HepG2 (cell line): ENCODE data around the gene GPR25. TPM values are rescaled to one million over a fixed set of nuclear protein-coding genes. Genes with fewer than 3 reads are reported as not detected.

Experiments used
- ATAC-seq: fragments of 200-7000 bp; cut with Tn5 transposase; 3 replicates; pipeline ENCODE4 v1.9.1; 2020; ENCODE audit warnings: mild to moderate bottlenecking, moderate library complexity
- BruUV-seq: library from RNA; stranded (reverse); fragments of 400-500 nt; replicated peaks from 2 replicates; lab custom pipeline; 2021; lab: Mats Ljungman, UMichigan
- CTCF ChIA-PET: fragments of 300-600 bp; formaldehyde crosslinking; extraction: SDS; loops from one replicate; lab custom pipeline; 2021; ENCODE audit warnings: low total read pairs, inconsistent platforms, low intra/inter-chr PET ratio; lab: Yijun Ruan, JAX
- POLR2A ChIA-PET: fragments of 350-600 bp; sonication (Branson Sonifier 250); formaldehyde crosslinking; loops from one replicate; lab custom pipeline; 2020; ENCODE audit warnings: antibody characterized with exemption, inconsistent platforms; lab: Yijun Ruan, JAX
- DNase-seq: peaks from one replicate; pipeline ENCODE4 v3.0.0-alpha.2; 2015; ENCODE audit warnings: low spot score
- FAIRE-seq: peaks from 3 replicates; lab custom pipeline; 2011; peaks lifted over from hg19 to GRCh38; lab: Jason Lieb, UNC
- H2AFZ ChIP-seq: one replicate; pipeline ENCODE4 v1.6.1; 2011; ENCODE audit warnings: low read length, inconsistent platforms
- H3K27ac ChIP-seq: fragments of 300-600 bp; 3 replicates; pipeline ENCODE4 v1.8.0; 2011; ENCODE audit warnings: mixed run types, mild to moderate bottlenecking, mixed read lengths, low read length, inconsistent platforms; ENCODE audit not compliant: insufficient read depth; ENCODE audit errors: extremely low read length
- H3K27me3 ChIP-seq, 2 experiments: fragments of 200-600 bp in 1 of 2; 2 replicates in 1 of 2; 3 replicates in 1 of 2; pipeline versions ENCODE4 v1.6.0 to v1.8.0; 2011; ENCODE audit warnings: low read length in 2 of 2, mild to moderate bottlenecking in 2 of 2, moderate library complexity in 2 of 2, inconsistent platforms in 1 of 2; ENCODE audit not compliant: insufficient read depth in 2 of 2, control insufficient read depth in 1 of 2
- H3K36me3 ChIP-seq, 2 experiments: fragments of 200-600 bp in 1 of 2; replicated peaks in 1 of 2; 2 replicates in 1 of 2; 3 replicates in 1 of 2; pipeline versions ENCODE4 v1.5.1 to v1.8.0; 2011; ENCODE audit warnings: low read length in 2 of 2, inconsistent platforms in 1 of 2; ENCODE audit not compliant: insufficient read depth in 2 of 2, control insufficient read depth in 1 of 2
- H3K4me1 ChIP-seq: 2 replicates; pipeline ENCODE4 v1.5.1; 2012; ENCODE audit warnings: low read length, inconsistent platforms; ENCODE audit not compliant: insufficient read depth
- H3K4me2 ChIP-seq: 2 replicates; pipeline ENCODE4 v1.6.0; 2011; ENCODE audit warnings: low read depth, low read length, inconsistent platforms
- H3K4me3 ChIP-seq, 3 experiments: fragments of 200-600 bp in 1 of 3; sonication (generic), shearing (Covaris generic) in 1 of 3; replicated peaks in 1 of 3; 2 replicates each; pipeline ENCODE4 v1.5.1; 2011 to 2016; ENCODE audit warnings: low read length in 3 of 3, inconsistent platforms in 2 of 3, low read depth in 2 of 3, mild to moderate bottlenecking in 2 of 3, control low read depth in 1 of 3, mixed read lengths in 1 of 3; ENCODE audit not compliant: insufficient read depth in 1 of 3
- H3K79me2 ChIP-seq: one replicate; pipeline ENCODE4 v1.6.1; 2011; ENCODE audit warnings: low read length, inconsistent platforms; ENCODE audit not compliant: insufficient read depth
- H3K9ac ChIP-seq: 2 replicates; pipeline ENCODE4 v1.6.0; 2011; ENCODE audit warnings: mild to moderate bottlenecking, low read depth, low read length, inconsistent platforms; ENCODE audit not compliant: insufficient read depth
- H3K9me3 ChIP-seq: 2 replicates; pipeline ENCODE4 v1.5.1; 2012; ENCODE audit warnings: mild to moderate bottlenecking, low read length
- H4K20me1 ChIP-seq: 2 replicates; pipeline ENCODE4 v1.6.0; 2011; ENCODE audit warnings: inconsistent platforms, mild to moderate bottlenecking, low read length, moderate library complexity; ENCODE audit not compliant: insufficient read depth
- ARNT2 ChIP-seq: sonication (generic); formaldehyde crosslinking; IDR thresholded peaks from 2 replicates; pipeline ENCODE4 v1.8.0; 2022; ENCODE audit warnings: mild to moderate bottlenecking, low read depth, missing genetic modification reagents, moderate library complexity
- ELF1 ChIP-seq: sonication (generic); formaldehyde crosslinking; IDR thresholded peaks from 2 replicates; pipeline ENCODE4 v1.4.0; 2020; ENCODE audit warnings: missing genetic modification reagents
- ISL2 ChIP-seq: sonication (generic); formaldehyde crosslinking; IDR thresholded peaks from 2 replicates; pipeline ENCODE4 v1.5.0; 2020; ENCODE audit warnings: missing genetic modification reagents
- KMT2A ChIP-seq: sonication (generic); formaldehyde crosslinking; IDR thresholded peaks from 2 replicates; pipeline ENCODE4 v1.4.0; 2020; ENCODE audit warnings: missing genetic modification reagents
- MAZ ChIP-seq, 2 experiments: sonication (generic) in 1 of 2; formaldehyde crosslinking in 1 of 2; IDR thresholded peaks; 2 replicates each; pipeline versions ENCODE4 v1.5.0 to v1.6.1; 2012 to 2020; ENCODE audit warnings: low read depth in 2 of 2, mild to moderate bottlenecking in 2 of 2, borderline replicate concordance in 1 of 2, improper control_type of control experiment in 1 of 2, low read length in 1 of 2, missing genetic modification reagents in 1 of 2, moderate library complexity in 1 of 2
- PAWR ChIP-seq: sonication (generic); formaldehyde crosslinking; IDR thresholded peaks from 2 replicates; pipeline ENCODE4 v1.4.0; 2020; ENCODE audit warnings: missing genetic modification reagents, mild to moderate bottlenecking, borderline replicate concordance
- SALL1 ChIP-seq: sonication (generic); formaldehyde crosslinking; IDR thresholded peaks from 2 replicates; pipeline ENCODE4 v1.8.0; 2022; ENCODE audit warnings: mild to moderate bottlenecking, missing genetic modification reagents
- SMARCE1 ChIP-seq: fragments of 450-650 bp; IDR thresholded peaks from 2 replicates; pipeline ENCODE4 v1.6.1; 2017; ENCODE audit warnings: borderline replicate concordance
- TEAD3 ChIP-seq: optimal IDR thresholded peaks from 2 replicates; pipeline ENCODE3; 2016; ENCODE audit warnings: borderline replicate concordance
- TOE1 ChIP-seq: sonication (generic); formaldehyde crosslinking; IDR thresholded peaks from 2 replicates; pipeline ENCODE4 v1.4.0; 2020; ENCODE audit warnings: mild to moderate bottlenecking, missing genetic modification reagents
- ZNF10 ChIP-seq: sonication (generic); formaldehyde crosslinking; IDR thresholded peaks from 2 replicates; pipeline ENCODE4 v1.4.0; 2020; ENCODE audit warnings: mild to moderate bottlenecking, low read depth, missing genetic modification reagents, borderline replicate concordance
- ZNF274 ChIP-seq: sonication (generic); formaldehyde crosslinking; IDR thresholded peaks from 2 replicates; pipeline ENCODE4 v1.5.1; 2020; ENCODE audit warnings: mild to moderate bottlenecking, missing genetic modification reagents
- ZNF282 ChIP-seq: fragments of 450-650 bp; IDR thresholded peaks from 2 replicates; pipeline ENCODE4 v1.6.1; 2018; ENCODE audit not compliant: partially characterized antibody
- ZNF768 ChIP-seq: sonication (generic); formaldehyde crosslinking; IDR thresholded peaks from 2 replicates; pipeline ENCODE4 v1.4.0; 2020; ENCODE audit warnings: missing genetic modification reagents
- ZNF850 ChIP-seq: sonication (generic); formaldehyde crosslinking; conservative IDR thresholded peaks from 2 replicates; pipeline ENCODE4 v1.9.0; 2021; ENCODE audit warnings: mild to moderate bottlenecking, missing genetic modification reagents
- ZNF879 ChIP-seq: sonication (generic); formaldehyde crosslinking; IDR thresholded peaks from 2 replicates; pipeline ENCODE4 v1.8.1; 2023; ENCODE audit warnings: missing genetic modification reagents
- WGBS: methylation state at CpG from one replicate; pipeline ENCODE4 v1.1.6; 2017; ENCODE audit warnings: low lambda C conversion rate; 5-methylcytosine and 5-hydroxymethylcytosine counted together
- in situ Hi-C: cut with HindIII; loops from 2 replicates; pipeline ENCODE4 v1.10.0; 2017; ENCODE audit warnings: low pct_unique_long_range_greater_than_20kb; ENCODE audit not compliant: extremely low pct_ligation_motif_present
- intact Hi-C: fragments of 100-400 bp; cut with micrococcal nuclease; formaldehyde crosslinking; loops from one replicate; pipeline ENCODE4 v1.10.0; 2022; ENCODE audit not compliant: unreplicated experiment
- polyA plus RNA-seq, 8 experiments: library from polyadenylated mRNA; depleted of rRNA in 3 of 8; stranded (reverse) in 7 of 8; unstranded in 1 of 8; fragments of >200 nt; fragmentation: Illumina TruSeq in 4 of 8; extraction: Trizol in 4 of 8; gene quantifications; 2 replicates each; pipeline versions ENCODE4 v1.2.1 to v1.2.3, GENCODE V29; 2011 to 2016; ENCODE audit warnings: low read depth in 4 of 8, missing spikeins in 1 of 8, mixed read lengths in 1 of 8; ENCODE audit not compliant: insufficient read depth in 1 of 8
- total RNA-seq, 5 experiments: library from RNA; depleted of rRNA; stranded (reverse); fragments of >200 nt; fragmentation: Illumina TruSeq; extraction: Trizol; gene quantifications; 2 replicates each; pipeline ENCODE4 v1.2.3, GENCODE V29; 2016; ENCODE audit warnings: low read depth in 1 of 5
- TF ChIP-seq, protein P1 (sequence below): sonication (generic); formaldehyde crosslinking; IDR thresholded peaks from 2 replicates; pipeline ENCODE4 v1.4.0; 2020; ENCODE audit warnings: missing genetic modification reagents
- TF ChIP-seq, protein P2 (sequence below): sonication (generic); formaldehyde crosslinking; IDR thresholded peaks from 2 replicates; pipeline ENCODE4 v1.4.0; 2020; ENCODE audit warnings: missing genetic modification reagents
- TF ChIP-seq, protein P3 (sequence below), 2 experiments: fragments of 450-650 bp in 1 of 2; sonication (generic) in 1 of 2; formaldehyde crosslinking; IDR thresholded peaks; 2 replicates each; pipeline versions ENCODE4 v1.5.0 to v1.8.0; 2020 to 2022; ENCODE audit warnings: mild to moderate bottlenecking in 1 of 2, missing genetic modification reagents in 1 of 2

GPR25 gene
- total and polyA plus RNA-seq, 2 of the 13 experiments (the other 11 are each of a cell fraction or from before 2014, with no cell fraction given), result not detected

DNA sequence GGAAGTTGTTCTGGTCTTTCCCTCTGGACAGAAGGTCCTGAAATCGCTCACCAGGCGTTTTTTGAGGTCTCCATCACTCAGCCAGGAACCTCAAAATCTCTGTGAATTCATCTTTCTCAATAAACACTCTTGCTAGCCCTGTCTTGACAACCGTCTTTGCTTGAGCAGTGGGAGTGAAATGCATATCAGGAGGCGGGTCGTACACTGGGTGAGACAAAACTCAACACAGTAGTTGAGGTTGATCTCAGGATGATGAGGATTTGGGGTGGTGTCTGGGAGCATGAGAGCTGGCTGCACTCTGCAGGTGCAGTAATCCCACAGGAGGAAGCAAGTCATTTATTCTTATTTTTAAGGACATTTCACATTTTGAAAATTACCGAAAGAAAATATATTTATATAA, 1.9 kb downstream of the GPR25 start (continued):
- no peak for TF ChIP-seq ZNF10
- no peak for TF ChIP-seq ZNF850 (CRISPR knock-in tag)
- no peak for TF ChIP-seq ARNT2 (CRISPR knock-in tag)
- TF ChIP-seq, protein P1, sequence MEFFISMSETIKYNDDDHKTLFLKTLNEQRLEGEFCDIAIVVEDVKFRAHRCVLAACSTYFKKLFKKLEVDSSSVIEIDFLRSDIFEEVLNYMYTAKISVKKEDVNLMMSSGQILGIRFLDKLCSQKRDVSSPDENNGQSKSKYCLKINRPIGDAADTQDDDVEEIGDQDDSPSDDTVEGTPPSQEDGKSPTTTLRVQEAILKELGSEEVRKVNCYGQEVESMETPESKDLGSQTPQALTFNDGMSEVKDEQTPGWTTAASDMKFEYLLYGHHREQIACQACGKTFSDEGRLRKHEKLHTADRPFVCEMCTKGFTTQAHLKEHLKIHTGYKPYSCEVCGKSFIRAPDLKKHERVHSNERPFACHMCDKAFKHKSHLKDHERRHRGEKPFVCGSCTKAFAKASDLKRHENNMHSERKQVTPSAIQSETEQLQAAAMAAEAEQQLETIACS (CRISPR knock-in tag), result no peak
- no peak for TF ChIP-seq ZNF274 (CRISPR knock-in tag)

DNA sequence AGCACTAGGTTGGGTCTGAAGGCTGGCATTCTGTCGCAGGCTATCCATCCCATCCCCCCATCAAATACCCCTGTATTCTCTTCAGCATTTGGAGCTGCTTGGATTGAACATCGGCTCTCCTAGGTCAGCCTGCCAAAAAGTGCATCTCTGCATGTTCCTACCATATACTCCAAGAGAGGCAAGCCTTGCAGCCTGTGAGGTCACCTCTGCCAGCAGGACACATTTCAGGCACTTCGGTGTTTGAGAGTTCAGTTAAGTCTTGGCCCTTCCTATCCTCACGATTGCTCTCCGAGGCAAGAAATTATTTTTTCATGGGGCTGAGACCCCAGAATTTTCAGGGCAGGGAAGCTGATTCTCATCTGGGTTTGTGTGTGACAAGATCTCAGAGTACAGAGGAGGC, 2.6 kb downstream of the GPR25 start:
- ChIA-PET CTCF (no interaction called here), POLR2A (no interaction called here)
- H2AFZ ChIP-seq, result no peak overlapping the region
- H3K4me2 ChIP-seq, result no peak overlapping the region
- H4K20me1 ChIP-seq, result no peaks in the 10 kb centered on the region
- in situ Hi-C loops, result no loop called here
- H3K9ac ChIP-seq, result no peak overlapping the region
- H3K4me3 ChIP-seq, result no peak overlapping the region
- no peak overlapping the region for H3K27ac ChIP-seq
- 74% methylated on average over 5 of the region's 5 CpGs for WGBS
- H3K27me3 ChIP-seq, result peaks cover 1 to 11% of the 10 kb centered on the region in 2 experiments; a peak in 2 of 5 replicates
- ATAC-seq (no peak), FAIRE-seq (no peak), DNase-seq (no peak)
- H3K79me2 ChIP-seq, result no peaks in the 10 kb centered on the region
- H3K9me3 ChIP-seq, result no peaks in the 10 kb centered on the region
- intact Hi-C loops, result no loop called here
- H3K36me3 ChIP-seq, result no peaks in the 10 kb centered on the region
- no TSS peak for BruUV-seq
- TF ChIP-seq TOE1 (CRISPR knock-in tag) (no peak), SMARCE1 (no peak), TEAD3 (CRISPR knock-in tag) (no peak), SALL1 (CRISPR knock-in tag) (no peak), ISL2 (no peak), ELF1 (CRISPR knock-in tag) (no peak), KMT2A (CRISPR knock-in tag) (no peak), ZNF282 (no peak), PAWR (CRISPR knock-in tag) (no peak), MAZ (IDR thresholded peaks at IDR 0.05; ENCODE audit: borderline replicate concordance, low read depth, low read length) (no peak), MAZ (CRISPR knock-in tag; IDR thresholded peaks at IDR 0.05; ENCODE audit: low read depth) (no peak), ZNF768 (CRISPR knock-in tag) (no peak), ZNF879 (no peak)
- TF ChIP-seq, protein P2, sequence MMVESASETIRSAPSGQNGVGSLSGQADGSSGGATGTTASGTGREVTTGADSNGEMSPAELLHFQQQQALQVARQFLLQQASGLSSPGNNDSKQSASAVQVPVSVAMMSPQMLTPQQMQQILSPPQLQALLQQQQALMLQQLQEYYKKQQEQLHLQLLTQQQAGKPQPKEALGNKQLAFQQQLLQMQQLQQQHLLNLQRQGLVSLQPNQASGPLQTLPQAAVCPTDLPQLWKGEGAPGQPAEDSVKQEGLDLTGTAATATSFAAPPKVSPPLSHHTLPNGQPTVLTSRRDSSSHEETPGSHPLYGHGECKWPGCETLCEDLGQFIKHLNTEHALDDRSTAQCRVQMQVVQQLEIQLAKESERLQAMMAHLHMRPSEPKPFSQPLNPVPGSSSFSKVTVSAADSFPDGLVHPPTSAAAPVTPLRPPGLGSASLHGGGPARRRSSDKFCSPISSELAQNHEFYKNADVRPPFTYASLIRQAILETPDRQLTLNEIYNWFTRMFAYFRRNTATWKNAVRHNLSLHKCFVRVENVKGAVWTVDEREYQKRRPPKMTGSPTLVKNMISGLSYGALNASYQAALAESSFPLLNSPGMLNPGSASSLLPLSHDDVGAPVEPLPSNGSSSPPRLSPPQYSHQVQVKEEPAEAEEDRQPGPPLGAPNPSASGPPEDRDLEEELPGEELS (CRISPR knock-in tag), result no peak
- TF ChIP-seq, protein P3, sequence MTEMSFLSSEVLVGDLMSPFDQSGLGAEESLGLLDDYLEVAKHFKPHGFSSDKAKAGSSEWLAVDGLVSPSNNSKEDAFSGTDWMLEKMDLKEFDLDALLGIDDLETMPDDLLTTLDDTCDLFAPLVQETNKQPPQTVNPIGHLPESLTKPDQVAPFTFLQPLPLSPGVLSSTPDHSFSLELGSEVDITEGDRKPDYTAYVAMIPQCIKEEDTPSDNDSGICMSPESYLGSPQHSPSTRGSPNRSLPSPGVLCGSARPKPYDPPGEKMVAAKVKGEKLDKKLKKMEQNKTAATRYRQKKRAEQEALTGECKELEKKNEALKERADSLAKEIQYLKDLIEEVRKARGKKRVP (CRISPR knock-in tag; IDR thresholded peaks at IDR 0.05), result no peak
- no peaks in the 10 kb centered on the region for H3K4me1 ChIP-seq
